Neural progenitor cell (in vitro differentiated cells): ENCODE results near the gene ABHD2.

Experiments
- CTCF ChIP-seq: fragments of 200-600 bp; sonication (generic); IDR thresholded peaks from 2 replicates; pipeline ENCODE4 v1.5.1; 2017; ENCODE audit warnings: antibody characterized with exemption, mild to moderate bottlenecking
- EZH2 ChIP-seq: fragments of 200-600 bp; sonication (generic); IDR thresholded peaks from 2 replicates; pipeline ENCODE4 v1.6.1; 2017; ENCODE audit warnings: antibody characterized with exemption, mild to moderate bottlenecking, moderate library complexity
- EZH2phosphoT487 ChIP-seq: fragments of 200-600 bp; sonication (generic); IDR thresholded peaks from 2 replicates; pipeline ENCODE4 v1.6.1; 2017; ENCODE audit warnings: antibody characterized with exemption

GRCh38 chr15:89077750-89078149 lies 10.5 kb upstream of the ABHD2 start:
- no peak for TF ChIP-seq EZH2phosphoT487
- no peak for TF ChIP-seq CTCF
- TF ChIP-seq EZH2, result no peak
